HG02623 (cell line): ENCODE results near the gene GMDS.

Experiments used
- ATAC-seq: cut with Tn5 transposase; IDR thresholded peaks from one replicate; pipeline ENCODE4 v1.9.1; 2021; ENCODE audit warnings: moderate library complexity; ENCODE audit not compliant: unreplicated experiment

GMDS gene

DNA sequence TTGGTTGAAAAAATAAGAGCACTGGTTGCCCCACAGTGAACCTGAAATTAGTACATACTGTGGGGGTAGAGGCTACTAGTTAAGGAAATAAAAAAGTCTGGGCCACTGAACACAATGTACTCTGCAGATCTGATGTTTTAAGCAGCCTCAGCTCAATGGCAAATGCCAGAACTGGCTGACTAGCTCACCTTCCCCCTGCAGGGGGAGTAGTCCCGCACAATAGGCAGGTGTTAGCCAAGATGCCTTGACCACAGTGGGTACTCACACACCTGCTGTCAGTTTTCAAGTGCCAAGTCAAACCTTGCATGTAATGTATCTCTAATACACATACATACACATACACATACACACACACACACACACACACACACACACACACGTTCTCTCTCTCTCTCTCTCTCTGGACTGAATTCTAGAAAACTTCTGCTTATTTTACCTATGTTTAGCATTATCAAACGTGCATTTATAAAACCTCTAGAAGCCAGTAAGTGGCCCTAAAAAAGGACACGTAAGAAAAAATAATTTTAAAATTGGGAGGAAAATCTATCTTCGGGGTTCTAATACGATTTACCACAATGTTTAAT is 36.1 kb downstream of the GMDS start:
- no peak for ATAC-seq

- ATAC-seq: no peak
Observed at GRCh38 chr6:2208468-2208867, 36.9 kb downstream of the GMDS start.

DNA sequence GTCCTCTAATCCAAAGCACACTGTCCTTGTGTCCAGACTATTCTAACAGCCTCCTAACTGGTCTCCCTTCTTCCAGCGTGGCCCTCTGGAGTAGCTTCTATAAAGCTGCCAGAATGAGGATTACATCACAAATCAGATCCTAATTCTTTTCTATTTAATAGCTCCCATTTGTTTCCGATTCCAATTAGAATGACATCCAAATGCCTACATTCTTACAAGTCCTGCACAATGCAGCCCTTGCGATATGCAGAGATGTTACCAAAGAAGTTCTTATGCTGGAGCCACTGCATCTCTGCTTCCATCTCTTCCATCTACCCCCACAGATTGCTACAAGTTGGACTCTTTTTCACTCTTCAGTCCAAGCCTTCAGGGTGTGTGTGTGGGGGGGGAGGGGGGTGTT is 40.0 kb downstream of the GMDS start:
- no peak for ATAC-seq

GRCh38 chr6:2204272-2204671 is 41.1 kb downstream of the GMDS start:
- ATAC-seq: no peak

DNA sequence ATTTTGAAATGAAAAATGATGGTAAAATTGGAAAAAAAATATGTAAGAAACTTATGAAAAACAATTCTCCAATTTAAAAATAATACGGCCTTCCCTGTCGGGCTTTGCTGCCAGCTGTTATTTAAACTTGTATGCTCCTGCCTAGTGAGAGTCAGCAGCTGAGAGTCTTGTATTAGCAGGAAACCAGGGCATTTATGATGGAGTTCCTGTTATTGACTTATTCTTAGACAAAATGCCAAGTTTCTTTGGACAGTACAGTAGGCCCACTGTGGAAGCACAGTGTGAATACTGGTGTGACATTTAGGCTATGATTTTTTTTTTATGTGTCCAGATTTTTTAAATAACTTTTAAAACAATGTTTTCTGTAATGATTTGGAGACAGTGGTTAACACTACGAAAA is 42.1 kb downstream of the GMDS start:
- no peak for ATAC-seq

GRCh38 chr6:2197984-2198383 is 47.4 kb downstream of the GMDS start:
- ATAC-seq: no peak

DNA sequence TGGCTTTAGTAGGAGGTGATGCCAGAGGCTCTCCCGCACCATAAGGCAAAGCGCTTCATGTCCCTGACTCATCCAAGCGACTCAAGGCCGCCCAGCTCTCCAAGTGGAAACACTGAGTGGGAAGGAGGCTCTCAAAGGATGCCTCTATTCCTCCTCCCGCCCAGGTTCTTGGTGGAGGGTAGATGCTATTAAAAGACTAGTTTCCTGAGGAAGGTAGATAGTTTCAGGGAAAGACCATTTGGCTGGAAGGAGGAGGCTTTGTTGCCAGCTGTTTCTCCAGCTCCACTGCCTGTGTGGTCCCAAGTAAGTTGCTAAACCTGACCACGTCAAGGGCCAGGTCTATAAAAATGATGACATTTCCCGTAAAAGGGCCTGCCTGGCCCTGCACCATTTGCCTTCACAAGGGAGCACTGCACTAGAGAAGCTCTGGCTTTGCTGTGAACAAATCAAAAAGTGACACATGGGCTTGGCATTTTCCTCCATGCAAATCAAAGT is 48.2 kb downstream of the GMDS start:
- ATAC-seq: no peak

GRCh38 chr6:2196079-2196679 is 49.2 kb downstream of the GMDS start:
- ATAC-seq: no peak

GRCh38 chr6:2194643-2195042 is 50.8 kb downstream of the GMDS start:
- ATAC-seq: no peak

GRCh38 chr6:2193931-2194330 is 51.5 kb downstream of the GMDS start:
- ATAC-seq: no peak

DNA sequence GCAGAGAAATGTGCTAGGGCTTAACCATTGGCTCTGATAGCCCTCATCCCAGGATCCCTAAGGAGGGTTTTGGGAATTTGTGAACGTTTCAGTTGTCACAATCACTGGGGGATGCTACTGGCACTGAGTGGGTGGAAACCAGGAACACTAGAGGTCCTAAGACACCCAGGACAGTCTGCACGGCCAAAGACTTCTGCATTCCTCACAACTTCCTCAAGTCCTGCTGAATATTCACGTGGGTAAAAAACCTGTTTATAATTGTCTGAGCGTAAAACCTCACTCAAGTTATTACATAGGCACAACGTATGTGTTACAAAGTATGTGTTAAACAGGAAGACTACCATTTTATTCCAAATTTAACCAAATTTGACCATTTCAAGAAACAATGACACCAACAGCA is 52.4 kb downstream of the GMDS start:
- ATAC-seq: no peak

- ATAC-seq: no peak
Observed at GRCh38 chr6:2191390-2191740, 54.0 kb downstream of the GMDS start.

DNA sequence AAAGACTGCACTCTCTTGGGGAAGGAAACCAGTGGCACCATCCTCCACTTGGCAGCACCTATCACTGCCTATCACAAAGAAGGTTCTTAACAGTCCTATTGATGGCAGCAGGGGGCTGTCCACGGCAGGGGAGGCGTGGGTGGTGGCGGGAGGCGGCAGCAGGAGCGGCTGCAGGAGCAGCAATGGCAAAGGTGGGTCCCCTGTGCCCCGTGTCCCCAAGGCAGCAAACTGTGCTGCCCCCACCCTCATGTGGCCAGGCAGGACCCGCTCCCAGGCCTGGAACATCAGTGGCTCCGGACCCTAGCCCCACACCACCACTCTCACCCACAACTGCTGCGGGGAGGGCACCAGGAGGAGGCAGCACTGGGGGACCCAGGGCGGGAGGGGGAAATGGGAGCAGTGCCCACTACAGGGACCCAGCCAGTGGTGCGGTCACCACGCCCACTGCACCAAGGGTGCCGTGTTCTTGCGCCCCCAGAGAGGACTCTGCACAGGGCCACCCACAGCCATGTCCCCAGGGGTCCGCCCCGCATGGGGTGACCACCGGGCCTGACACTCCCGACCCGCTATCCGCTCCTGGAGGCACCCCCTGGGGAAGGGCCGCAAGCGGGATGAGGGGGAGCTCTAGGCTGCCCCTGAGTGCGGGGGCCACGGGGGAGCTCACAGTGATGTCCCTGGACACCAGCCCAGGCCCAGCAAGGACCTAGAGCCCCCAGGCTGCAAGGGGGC is 54.6 kb downstream of the GMDS start:
- no peak for ATAC-seq

GRCh38 chr6:2188856-2189384 is 56.5 kb downstream of the GMDS start:
- ATAC-seq: no peak

GRCh38 chr6:2188397-2188796 is 57.0 kb downstream of the GMDS start:
- no peak for ATAC-seq

- ATAC-seq: no peak
Observed at GRCh38 chr6:2187826-2188225, 57.6 kb downstream of the GMDS start.

- ATAC-seq: peak; percentile 90
Observed at GRCh38 chr6:2186516-2186915, 58.9 kb downstream of the GMDS start.

- no peak for ATAC-seq
Observed at GRCh38 chr6:2185466-2185865, 59.9 kb downstream of the GMDS start.

GRCh38 chr6:2184700-2185455 is 60.5 kb downstream of the GMDS start:
- no peak for ATAC-seq

GRCh38 chr6:2183752-2184151 is 61.7 kb downstream of the GMDS start:
- no peak for ATAC-seq

DNA sequence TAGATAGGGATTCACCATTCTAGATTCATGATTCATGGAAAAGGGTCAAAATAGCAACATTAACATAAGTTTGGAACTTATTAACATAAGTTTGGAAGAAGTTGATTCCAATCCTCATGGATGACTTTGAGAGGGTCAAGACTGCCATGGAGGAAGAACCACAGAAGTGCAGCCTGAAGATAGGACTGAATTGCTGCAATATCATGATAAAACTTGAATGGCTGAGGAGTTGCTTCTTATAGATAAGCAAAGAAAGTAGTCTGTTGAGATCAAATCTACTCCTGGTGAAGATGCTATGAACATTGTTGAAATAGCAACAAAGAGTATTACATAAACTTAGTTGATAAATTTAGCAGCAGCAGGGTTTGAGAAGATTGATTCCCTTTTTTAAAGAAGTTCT is 62.2 kb downstream of the GMDS start:
- ATAC-seq: no peak
